ENCODE measurements around the gene PLGRKT.
"Not testable (repeated sequence)": the region's sequence is repeated elsewhere in the genome, so short reads cannot be mapped to it uniquely, and the experiment has no call there.

PLGRKT gene

DNA sequence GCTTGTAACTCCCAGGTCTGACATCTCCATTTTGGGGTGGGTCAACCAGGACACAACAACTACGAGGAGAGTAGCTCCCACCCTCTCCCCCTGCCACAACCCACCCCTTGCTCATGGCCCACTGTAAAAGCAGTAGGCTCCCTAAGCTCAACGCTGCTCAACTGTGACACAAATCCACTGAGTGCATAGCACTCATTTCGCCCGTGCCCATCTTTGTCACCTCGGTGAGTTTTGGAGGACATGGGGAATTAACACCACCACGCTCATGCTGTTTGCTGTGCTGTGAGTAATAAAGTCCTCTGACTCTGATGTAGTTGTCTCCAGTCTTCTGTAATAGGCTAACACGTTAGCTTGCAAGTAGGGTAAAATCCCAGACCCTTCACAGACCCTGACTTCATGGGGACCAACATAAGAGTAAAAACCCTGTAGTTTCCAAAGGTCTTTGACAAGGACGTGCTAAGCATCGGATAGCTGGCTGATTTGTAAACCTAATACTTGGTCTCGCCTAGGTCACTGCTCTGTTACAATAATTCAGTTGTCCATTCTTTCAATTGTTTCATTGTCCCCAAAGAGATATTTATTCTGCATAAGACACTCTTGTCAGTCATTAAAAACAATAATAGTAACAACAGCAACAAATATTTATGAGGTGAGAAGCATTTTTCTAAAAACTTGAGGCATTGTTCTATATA is 7.7 kb downstream of the PLGRKT start:
- DNase-seq: peak; percentile 9 to 47

- no peak for DNase-seq
These were observed 8.8 kb downstream of the PLGRKT start for GRCh38 chr9:5428794-5429528.

- DNase-seq: no peak
These were observed 9.6 kb downstream of the PLGRKT start for GRCh38 chr9:5428172-5428571.

DNA sequence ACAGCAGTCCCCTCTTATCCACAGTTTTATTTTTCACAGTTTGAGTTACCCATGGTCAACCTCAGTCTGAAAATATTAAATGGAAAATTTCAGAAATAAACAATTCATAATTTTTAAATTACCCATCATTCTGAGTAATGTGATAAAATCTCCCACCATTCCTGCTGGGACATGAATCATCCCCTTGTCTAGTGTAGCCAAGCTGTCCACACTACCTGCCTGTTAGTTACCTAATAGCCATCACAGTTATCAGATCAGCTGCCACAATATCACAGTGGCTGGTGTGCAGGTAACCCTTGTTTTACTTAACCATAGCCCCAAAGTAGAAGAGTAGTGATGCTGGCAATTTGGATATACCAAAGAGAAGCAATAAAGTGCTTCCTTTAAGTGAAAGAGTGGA is 10.7 kb downstream of the PLGRKT start:
- no peak for DNase-seq

GRCh38 chr9:5425006-5425628 is 12.6 kb downstream of the PLGRKT start:
- DNase-seq: no peak

DNA sequence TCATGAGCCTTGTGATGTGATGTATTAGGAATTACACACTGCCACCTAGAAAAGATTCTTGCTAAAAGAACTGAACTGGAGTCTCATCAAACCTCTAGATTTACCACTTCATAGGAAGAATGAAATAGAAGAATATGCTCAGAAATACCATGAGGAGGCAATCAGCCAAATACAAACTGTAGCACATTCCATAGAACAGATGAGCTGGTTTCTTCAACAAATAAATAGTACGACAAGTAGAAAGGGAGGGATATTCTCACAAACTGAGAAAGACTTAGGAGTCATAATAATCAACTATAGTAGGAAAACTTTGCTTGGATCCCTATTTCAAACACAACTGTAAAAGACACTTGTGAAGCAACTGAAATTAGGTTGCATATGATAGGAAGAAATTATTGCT is 15.4 kb downstream of the PLGRKT start:
- no peak for DNase-seq

DNA sequence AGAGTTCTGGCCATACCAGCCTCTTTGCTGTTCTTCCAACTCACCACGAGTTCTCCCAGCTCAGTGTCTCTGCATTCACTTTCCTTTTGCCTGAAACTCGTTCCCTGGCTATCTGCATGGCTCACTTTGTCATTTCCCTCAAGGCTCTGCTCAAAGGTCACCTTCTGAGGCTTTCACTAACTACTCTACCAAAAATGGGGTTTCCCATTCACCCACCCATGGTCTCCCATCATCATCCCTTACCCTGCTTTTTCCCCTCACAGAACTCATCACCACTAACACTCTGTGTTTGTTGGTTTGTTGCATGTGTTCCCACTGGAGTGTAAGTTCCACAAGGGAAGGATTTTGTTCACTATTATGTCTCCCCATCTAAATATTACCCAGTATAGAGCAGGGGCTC is 16.6 kb downstream of the PLGRKT start:
- no peak for DNase-seq

- DNase-seq: no peak
These were observed 17.7 kb downstream of the PLGRKT start for GRCh38 chr9:5419987-5420386.

DNA sequence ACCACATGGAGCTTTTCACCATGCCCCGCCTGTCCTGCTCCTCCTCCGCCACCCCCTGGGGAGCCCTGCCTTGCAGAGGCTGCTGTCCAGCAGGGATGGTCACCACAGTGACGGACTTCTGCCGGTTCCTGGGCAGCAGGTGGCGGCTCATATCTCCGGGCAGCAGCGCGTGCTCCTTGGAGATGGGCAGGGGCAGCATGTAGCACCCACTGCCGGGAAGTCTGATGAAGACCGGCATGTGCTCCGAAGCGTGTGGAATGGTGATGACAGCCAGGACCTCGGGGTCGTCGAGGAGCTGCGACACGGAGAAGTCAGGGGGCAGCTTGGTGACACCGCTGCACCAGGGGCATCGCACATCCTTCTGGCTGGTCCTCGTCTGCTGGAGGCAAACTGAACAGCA is 19.2 kb downstream of the PLGRKT start:
- DNase-seq: no peak

GRCh38 chr9:5416953-5417352 is 20.8 kb downstream of the PLGRKT start:
- DNase-seq: no peak

DNA sequence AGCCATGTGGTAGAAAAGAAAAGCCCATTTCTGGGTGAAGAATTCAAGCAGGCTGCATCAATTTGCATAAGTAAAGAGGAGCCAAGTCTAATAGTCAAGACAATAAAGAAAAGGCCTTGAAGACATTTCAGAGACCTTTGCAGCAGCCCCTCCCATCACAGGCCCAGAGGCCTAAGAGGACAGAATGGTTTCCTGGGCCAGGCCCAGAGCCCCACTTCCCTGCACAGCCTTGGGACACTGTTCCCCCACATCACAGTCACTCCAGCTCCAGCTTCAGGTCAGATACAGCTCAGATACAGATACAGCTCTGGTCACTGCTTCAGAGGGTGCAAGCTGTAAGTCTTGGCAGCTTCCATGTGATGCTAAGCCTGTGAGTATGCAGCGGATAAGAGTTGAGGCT is 29.1 kb downstream of the PLGRKT start:
- DNase-seq: no peak

DNA sequence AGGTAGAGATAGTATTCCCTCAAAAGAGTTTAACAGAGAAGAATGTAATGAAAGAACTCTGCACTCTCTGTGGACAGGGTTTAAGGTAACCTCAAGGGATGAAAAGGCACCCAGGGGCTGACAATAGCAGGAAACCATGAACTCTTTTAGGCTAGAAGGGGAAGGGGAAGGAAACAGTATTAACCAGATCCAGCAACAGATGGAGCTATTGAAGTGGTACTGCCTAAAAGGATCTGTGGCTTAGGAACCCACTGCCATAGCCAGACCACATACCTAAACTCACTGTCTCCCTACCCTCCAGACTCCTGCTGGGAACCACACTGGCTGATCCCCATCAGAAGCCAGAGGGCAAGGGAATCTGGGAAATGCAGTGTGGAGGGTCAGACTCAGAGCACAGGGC is 35.5 kb downstream of the PLGRKT start:
- DNase-seq: no peak

GRCh38 chr9:5397547-5397946 is 40.2 kb downstream of the PLGRKT start:
- not testable (repeated sequence) for DNase-seq

- no peak for DNase-seq
These were observed 42.3 kb downstream of the PLGRKT start for GRCh38 chr9:5395428-5395827.

DNA sequence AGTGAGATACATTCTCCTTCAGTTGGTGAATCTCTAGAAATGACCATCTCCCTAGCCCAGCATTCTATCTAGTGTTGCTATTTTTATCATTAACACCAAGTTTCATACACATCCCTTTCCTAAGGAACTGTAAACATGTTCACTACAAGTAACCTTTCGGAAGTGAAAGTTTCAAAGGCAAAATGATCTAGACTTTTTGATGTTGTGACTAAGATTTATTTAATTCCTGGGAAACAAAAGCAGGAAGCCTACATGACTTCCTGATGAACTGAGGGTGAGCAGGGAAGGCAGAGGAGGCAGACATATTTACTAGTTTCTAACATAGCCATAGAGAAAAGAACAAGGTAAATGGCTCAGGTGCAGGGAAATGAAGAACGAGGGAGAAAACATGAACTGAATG is 43.7 kb downstream of the PLGRKT start:
- not testable (repeated sequence) for DNase-seq

- DNase-seq: no peak
These were observed 44.2 kb downstream of the PLGRKT start for GRCh38 chr9:5393497-5393896.

- no peak for DNase-seq
These were observed 45.4 kb downstream of the PLGRKT start for GRCh38 chr9:5392285-5392684.

GRCh38 chr9:5389109-5389732 is 48.5 kb downstream of the PLGRKT start:
- DNase-seq: no peak

DNA sequence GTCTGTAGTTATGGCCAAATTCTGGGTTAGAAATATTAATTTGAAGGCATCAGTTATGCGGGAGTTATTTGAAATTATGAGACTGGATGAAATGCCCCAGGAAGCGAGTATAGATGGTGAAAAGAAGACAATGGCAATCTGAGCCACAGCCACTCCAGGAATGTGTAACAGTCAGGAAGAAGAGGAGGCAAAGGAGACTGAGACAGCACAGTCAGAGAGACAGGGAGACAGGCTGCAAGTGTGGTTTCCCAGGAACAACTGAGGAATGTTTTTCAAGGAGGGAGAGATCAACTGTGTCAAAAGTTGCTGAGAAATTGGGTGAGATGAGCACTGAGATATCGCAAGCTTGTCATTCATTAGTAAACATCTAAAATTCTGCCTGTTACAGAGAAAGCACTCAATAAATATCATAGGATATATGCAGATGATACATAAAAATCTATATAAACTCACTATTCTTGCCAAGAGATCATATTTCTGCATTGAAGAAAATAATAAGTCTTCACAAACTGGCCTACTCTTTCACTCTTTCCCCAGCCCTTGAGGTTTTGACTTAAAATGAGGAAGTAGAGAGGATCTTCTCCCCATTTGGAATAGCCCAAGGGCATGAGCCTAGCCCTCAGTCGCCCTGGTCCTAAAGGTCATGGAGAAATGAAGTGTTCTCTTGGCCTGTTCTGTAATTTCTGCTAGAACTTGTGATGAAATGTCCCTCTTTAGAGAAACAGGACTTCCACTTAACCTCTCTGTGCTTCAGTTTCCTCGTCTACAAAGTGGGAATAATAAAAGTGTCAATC is 49.5 kb downstream of the PLGRKT start:
- no peak for DNase-seq

DNA sequence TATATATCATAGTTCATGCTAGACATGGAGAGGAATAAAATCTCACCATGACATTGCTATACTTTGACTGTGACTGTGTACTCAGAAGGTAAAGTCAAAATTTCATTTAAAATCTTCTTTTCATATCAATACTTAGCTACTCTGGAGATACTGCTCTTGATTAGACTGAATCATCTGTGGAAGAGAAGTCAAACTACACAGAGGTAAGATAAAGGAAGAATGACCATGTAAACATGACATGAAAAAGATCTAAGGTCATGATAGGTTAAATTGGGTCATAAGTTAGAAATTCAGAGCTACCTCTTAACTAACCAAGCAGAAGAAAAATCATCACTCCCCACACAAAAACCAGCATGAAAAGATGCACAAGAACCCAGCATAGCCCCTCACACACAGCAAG is 53.3 kb downstream of the PLGRKT start:
- DNase-seq: no peak

DNA sequence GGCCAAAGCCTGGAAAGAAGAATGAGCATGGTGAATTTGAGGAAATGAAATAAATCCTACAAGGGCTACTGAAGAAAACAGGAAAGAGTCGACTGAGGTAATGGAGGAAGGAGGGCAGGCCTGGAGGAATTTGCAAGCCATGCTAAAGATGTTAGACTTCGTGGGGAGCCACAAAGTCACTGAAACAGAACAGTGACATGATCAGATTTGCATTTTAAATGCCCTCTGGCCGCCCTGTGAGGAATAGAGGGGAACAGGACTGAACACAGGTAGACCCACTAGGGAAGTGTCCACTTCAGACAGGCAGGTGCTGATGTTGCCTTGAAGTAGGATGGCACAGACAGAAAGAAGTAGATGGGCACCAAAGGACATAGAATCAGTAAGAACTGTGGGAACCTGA is 55.2 kb downstream of the PLGRKT start:
- DNase-seq: no peak

- no peak for DNase-seq
These were observed 61.8 kb downstream of the PLGRKT start for GRCh38 chr9:5375790-5376477.
